ENCODE results near the gene PAOX.
"Not testable (repeated sequence)": the region's sequence is repeated elsewhere in the genome, so short reads cannot be mapped to it uniquely, and the experiment has no call there.

The PAOX gene

GRCh38 chr10:133362846-133363245, 16.2 kb upstream of the PAOX start:
- in situ Hi-C loops (cut with HindIII; ENCODE audit: low sequenced_read_pairs), result loop anchor here (10.0 kb wide), 1 partner anchor 58 kb away; the partner anchor contains the start of genes TUBGCP2 and ZNF511

DNA sequence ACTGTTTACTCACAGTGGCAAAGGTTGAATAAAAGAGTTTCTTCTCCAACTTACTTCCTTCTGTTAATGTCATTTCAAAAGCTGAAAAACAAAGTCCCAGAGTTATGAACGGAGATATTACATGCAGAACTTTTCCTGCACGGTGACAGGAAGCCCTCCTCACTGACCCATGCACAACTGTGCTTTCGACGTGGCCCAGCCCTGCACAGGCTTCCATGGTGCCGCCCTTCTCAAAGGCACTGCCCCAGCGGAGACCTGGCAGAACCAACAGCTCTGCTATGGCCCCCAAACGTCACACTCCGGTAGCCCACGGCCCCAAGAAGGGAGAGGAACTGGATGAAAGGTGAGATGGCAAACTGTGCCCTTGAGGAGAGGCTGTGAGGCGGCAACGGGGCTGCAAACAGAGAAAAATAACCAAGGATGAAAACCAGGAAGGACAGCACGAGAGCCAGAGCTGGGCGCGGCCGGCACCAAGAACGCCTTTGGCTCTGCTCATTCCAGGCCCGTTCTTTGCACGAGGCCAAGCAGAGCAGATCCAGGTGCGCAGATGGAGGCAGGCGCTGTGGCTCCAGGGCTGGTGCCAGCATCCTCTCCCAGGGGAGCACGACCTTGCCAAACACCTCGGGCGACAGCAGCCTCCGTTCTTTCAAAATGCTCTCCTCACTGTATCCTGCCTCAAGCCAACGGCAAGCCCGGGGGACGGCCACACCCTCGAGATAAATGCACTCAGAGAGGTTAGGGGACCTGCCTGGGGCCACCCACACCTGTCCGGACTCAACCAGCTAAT, 14.2 kb upstream of the PAOX start:
- in situ Hi-C loops (cut with HindIII; ENCODE audit: low sequenced_read_pairs), result loop anchor here (10.0 kb wide), 1 partner anchor 60 kb away; the partner anchor contains the start of genes TUBGCP2 and ZNF511

- in situ Hi-C loops (cut with HindIII; ENCODE audit: low sequenced_read_pairs), result loop anchor here (10.0 kb wide), 1 partner anchor 61 kb away; the partner anchor contains the start of genes TUBGCP2 and ZNF511
Measured at GRCh38 chr10:133365461-133366129, 13.5 kb upstream of the PAOX start.

DNA sequence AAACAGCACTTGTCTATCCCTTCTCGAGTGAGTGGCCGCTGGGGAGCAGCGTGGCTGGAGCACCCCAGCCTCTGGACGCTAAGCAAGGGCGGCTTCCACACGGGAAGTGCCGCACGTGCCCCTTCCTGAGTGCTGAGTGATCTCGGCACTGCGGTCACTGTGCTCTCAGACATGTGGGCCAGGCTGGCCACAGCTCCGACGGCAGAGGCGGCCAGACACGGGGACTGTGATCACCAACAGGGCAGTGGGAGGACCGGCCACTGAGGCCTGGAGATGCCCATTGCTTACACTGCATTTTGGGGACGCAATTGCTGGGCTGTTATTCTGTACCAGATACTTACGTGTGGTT, 13.0 kb upstream of the PAOX start:
- in situ Hi-C loops (cut with HindIII; ENCODE audit: low sequenced_read_pairs), result loop anchor here (10.0 kb wide), 1 partner anchor 61 kb away; the partner anchor contains the start of genes TUBGCP2 and ZNF511

DNA sequence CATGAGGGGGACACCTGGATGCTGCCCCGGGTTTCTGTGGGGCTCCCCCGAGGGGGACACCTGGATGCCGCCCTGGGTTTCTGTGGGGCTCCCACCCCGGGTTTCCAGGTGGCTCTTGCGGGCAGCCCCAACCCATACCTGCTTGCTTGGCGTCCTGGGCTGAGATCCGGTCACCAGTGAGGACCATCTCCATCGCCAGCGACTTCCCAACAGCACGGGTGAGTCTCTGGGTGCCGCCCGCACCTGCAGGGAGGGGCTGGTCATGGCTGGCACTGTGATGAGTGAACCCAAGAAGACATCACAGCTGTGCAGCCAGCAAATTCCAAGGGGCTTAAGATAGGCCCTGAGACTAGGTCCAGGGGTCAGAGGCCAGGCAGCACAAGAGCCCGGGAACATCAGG, 12.3 kb upstream of the PAOX start:
- in situ Hi-C loops (cut with HindIII; ENCODE audit: low sequenced_read_pairs), result loop anchor here (10.0 kb wide), 1 partner anchor 62 kb away; the partner anchor contains the start of genes TUBGCP2 and ZNF511

- in situ Hi-C loops (cut with HindIII; ENCODE audit: low sequenced_read_pairs), result loop anchor here (10.0 kb wide), 1 partner anchor 63 kb away; the partner anchor contains the start of genes TUBGCP2 and ZNF511
Measured at GRCh38 chr10:133367461-133367860, 11.6 kb upstream of the PAOX start.

- in situ Hi-C loops (cut with HindIII; ENCODE audit: low sequenced_read_pairs), result loop anchor here (10.0 kb wide), 1 partner anchor 63 kb away; the partner anchor contains the start of genes TUBGCP2 and ZNF511
Measured at GRCh38 chr10:133368153-133368552, 10.9 kb upstream of the PAOX start.

GRCh38 chr10:133370030-133370786, 8.9 kb upstream of the PAOX start:
- in situ Hi-C loops (cut with HindIII; ENCODE audit: low sequenced_read_pairs), result no loop called here

GRCh38 chr10:133372507-133372906, 6.6 kb upstream of the PAOX start:
- in situ Hi-C loops (cut with HindIII; ENCODE audit: low sequenced_read_pairs), result no loop called here

GRCh38 chr10:133373174-133374090, 5.6 kb upstream of the PAOX start, which contains the start of gene ECHS1:
Gene ECHS1 (minus strand): TSS chr10:133373354. CDS start chr10:133373333, 21 bp downstream.
- in situ Hi-C loops (cut with HindIII; ENCODE audit: low sequenced_read_pairs), result no loop called here

DNA sequence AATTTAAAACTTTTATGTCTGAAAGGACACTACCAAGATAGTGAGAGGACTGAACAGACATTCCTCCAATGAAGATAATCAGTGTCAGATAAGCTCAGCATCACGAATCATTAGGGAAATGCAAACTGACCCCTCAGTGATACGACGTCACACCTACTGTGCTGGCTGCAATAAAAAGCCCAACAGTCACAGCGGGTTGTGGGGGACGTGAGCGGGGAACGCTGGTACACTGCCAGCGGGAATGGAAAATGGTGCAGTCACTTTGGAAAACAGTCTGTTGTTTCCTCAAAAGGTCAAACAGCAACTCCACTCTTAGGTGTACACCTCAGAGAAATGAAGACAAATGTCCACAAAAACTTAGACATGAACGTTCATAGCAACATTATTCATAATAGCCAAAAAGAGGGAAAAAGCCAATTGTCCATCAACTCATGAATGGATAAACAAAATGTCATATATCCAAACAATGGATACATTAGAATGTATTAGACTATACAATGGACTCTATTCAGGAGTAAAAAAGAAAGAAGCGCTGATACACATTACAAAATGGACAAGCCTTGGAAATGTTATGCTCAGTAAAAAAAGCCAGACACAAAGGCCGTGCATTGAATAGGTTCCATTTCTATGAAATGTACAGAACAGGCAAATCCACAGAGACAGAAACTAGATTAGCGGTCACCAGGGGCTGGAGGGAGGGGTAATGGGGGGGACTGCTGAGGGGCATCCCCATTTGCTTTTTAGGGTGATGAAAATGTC, 3.5 kb upstream of the PAOX start:
- in situ Hi-C loops (cut with HindIII; ENCODE audit: low sequenced_read_pairs), result no loop called here

DNA sequence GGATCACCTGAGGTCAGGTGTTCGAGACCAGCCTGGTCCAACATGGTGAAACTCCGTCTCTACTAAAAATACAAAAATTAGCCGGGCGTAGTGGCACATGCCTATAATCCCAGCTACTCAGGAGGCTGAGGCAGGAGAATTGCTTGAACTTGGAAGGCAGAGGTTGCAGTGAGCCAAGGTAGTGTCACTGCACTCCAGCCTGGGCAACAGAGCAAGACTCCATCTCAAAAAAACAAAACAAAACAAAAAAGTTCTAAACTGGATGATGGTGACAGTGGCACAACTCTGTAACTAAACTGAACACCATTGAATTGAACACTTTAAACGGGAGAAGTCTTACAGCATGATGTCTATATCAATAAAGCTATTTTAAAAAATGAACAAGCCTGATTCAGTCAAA, 2.9 kb upstream of the PAOX start:
- in situ Hi-C loops (cut with HindIII; ENCODE audit: low sequenced_read_pairs), result not testable (repeated sequence)

GRCh38 chr10:133377025-133377817, 1.8 kb upstream of the PAOX start:
- in situ Hi-C loops (cut with HindIII; ENCODE audit: low sequenced_read_pairs), result no loop called here

DNA sequence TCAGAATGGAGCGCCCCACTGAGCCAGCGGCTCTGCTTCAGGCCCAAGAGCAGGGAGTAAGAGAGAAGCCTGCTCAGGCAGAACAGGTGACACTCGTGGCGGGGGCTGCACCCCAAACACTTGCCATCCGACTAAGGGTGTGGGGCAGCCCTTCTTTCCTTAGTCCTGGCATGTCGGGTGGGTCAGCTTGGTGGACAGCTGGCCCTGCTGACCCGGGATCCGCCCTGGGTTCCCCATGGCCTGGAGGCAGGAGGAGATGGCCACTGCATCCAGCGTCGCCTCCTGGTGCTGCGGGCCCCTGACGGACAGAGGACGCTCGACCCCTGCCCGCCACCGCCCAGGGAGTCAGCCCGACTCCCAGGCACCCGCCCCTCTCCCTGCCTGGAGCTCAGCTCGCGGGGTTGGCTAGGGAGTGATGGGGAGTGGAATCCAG, 1.2 kb upstream of the PAOX start:
- in situ Hi-C loops (cut with HindIII; ENCODE audit: low sequenced_read_pairs), result no loop called here

- in situ Hi-C loops (cut with HindIII; ENCODE audit: low sequenced_read_pairs), result no loop called here
Measured at GRCh38 chr10:133378251-133379096, 588 bp upstream of the PAOX start.

- in situ Hi-C loops (cut with HindIII; ENCODE audit: low sequenced_read_pairs), result no loop called here
Measured at GRCh38 chr10:133379801-133380666, 972 bp downstream of the PAOX start.
